Uterus (tissue), 2 donors: Measurements from ENCODE around the gene CRADD.

Source experiments
- CTCF ChIP-seq, 4 experiments: fragments of 200-600 bp in 2 of 4; fragments of 450-650 bp in 2 of 4; sonication (generic) in 2 of 4; IDR thresholded peaks; one replicate each; pipeline ENCODE4 v1.5.1; 2016 to 2019; ENCODE audit warnings: antibody characterized with exemption in 4 of 4, mild to moderate bottlenecking in 2 of 4, moderate library complexity in 1 of 4
- POLR2A ChIP-seq, 2 donors: fragments of 450-650 bp; IDR thresholded peaks; one replicate each; pipeline ENCODE4 v1.6.1; 2016; ENCODE audit warnings: antibody characterized with exemption in 2 of 2, mild to moderate bottlenecking in 1 of 2, moderate library complexity in 1 of 2

GRCh38 chr12:93836620-93837260 is 159.6 kb downstream of the CRADD start:
- no peak for TF ChIP-seq POLR2A (IDR thresholded peaks at IDR 0.05)
- TF ChIP-seq CTCF (IDR thresholded peaks at IDR 0.05): no peak
